ENCODE measurements around the gene VOPP1. TPM values are rescaled to one million over a fixed set of nuclear protein-coding genes. Genes with fewer than 3 reads are reported as not detected.

The VOPP1 gene
- polyA plus RNA-seq, 1 experiment: 88.4 TPM

DNA sequence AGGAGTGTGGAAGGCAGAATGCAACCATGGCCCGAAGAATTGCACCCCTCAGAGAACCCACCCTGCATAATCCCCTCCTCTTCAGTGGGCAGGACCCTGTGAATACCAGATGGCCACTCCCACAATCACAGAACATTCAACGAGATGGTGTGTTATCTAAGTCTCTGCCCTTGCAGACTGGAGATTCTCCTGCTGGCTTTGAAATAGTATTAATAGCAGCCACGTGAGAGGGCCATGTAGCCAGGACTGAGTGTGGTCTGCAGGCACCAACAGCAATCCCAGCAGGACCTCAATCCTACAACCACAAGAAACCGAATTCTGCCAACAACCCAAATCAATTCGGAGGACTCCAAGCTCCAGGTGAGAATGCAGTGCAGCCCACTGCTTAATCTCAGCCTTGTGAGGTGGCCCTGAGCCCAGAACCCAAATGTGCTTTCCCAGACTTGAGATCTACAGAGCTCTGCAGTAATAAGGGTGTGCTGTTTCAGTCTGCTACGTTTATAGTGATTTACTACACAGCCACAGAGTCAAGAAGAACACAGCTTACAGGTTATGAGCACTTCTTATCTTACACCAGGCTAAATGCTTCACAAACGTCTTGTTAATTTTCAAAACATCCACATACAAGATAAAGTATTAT is 72.1 kb downstream of the VOPP1 start:
- no peak for TF ChIP-seq CTCF (IDR thresholded peaks at IDR 0.05; ENCODE audit: low read depth, low read length)
- CTCF ChIA-PET: interaction anchor here (0.5 kb wide), 1 partner anchor 220 kb away, joined by 5 read pairs; no protein-coding TSS in a partner anchor

GRCh38 chr7:55499591-55499990 is 72.7 kb downstream of the VOPP1 start:
- CTCF ChIA-PET: interaction anchor here (0.5 kb wide), 1 partner anchor 219 kb away, joined by 5 read pairs; no protein-coding TSS in a partner anchor
- no peak for DNase-seq (ENCODE audit: low read depth, low spot score)
- no peaks in the 10 kb centered on the region for H3K27me3 ChIP-seq (ENCODE audit: control insufficient read depth, insufficient read depth, low read length)
- no peak overlapping the region for H3K4me3 ChIP-seq (ENCODE audit: low read depth, low read length)
- no peak for TF ChIP-seq CTCF (IDR thresholded peaks at IDR 0.05; ENCODE audit: low read depth, low read length)
- POLR2A ChIA-PET: no interaction called here
- no peak overlapping the region for H3K27ac ChIP-seq (ENCODE audit: low read depth, low read length)
- H3K9me3 ChIP-seq (ENCODE audit: control insufficient read depth, insufficient read depth, low read length): no peaks in the 10 kb centered on the region

More for the DNA sequence above, 72.1 kb downstream of the VOPP1 start:
- no peak overlapping the region for H3K27ac ChIP-seq (ENCODE audit: low read depth, low read length)
- no peak for DNase-seq (ENCODE audit: low read depth, low spot score)
- H3K27me3 ChIP-seq (ENCODE audit: control insufficient read depth, insufficient read depth, low read length): no peaks in the 10 kb centered on the region
- POLR2A ChIA-PET: no interaction called here
- H3K4me3 ChIP-seq (ENCODE audit: low read depth, low read length): no peak overlapping the region
- no peaks in the 10 kb centered on the region for H3K9me3 ChIP-seq (ENCODE audit: control insufficient read depth, insufficient read depth, low read length)

DNA sequence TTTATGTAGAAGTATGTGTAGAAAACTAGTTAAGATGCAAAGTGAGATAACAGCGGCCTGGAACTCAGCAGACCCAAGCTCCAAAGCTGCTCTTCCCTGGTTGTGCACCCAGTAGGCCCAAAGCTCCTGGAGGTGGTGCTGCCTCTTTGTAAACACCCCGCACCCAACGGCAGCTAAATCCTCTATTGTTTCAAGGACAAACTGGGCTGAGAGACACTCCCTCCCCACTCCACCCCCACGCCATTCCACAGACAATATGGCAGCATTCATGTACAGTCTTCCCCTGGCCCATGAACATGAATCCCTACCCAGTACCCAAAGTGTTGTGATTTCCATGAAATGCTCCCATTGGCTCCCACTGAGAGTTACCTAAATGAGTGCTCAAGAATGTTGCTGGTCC is 73.5 kb downstream of the VOPP1 start:
- POLR2A ChIA-PET: no interaction called here
- no peak overlapping the region for H3K27ac ChIP-seq (ENCODE audit: low read depth, low read length)
- H3K9me3 ChIP-seq (ENCODE audit: control insufficient read depth, insufficient read depth, low read length): no peaks in the 10 kb centered on the region
- no peak overlapping the region for H3K4me3 ChIP-seq (ENCODE audit: low read depth, low read length)
- no peak for TF ChIP-seq CTCF (IDR thresholded peaks at IDR 0.05; ENCODE audit: low read depth, low read length)
- CTCF ChIA-PET: no interaction called here
- no peaks in the 10 kb centered on the region for H3K27me3 ChIP-seq (ENCODE audit: control insufficient read depth, insufficient read depth, low read length)
- no peak for DNase-seq (ENCODE audit: low read depth, low spot score)

DNA sequence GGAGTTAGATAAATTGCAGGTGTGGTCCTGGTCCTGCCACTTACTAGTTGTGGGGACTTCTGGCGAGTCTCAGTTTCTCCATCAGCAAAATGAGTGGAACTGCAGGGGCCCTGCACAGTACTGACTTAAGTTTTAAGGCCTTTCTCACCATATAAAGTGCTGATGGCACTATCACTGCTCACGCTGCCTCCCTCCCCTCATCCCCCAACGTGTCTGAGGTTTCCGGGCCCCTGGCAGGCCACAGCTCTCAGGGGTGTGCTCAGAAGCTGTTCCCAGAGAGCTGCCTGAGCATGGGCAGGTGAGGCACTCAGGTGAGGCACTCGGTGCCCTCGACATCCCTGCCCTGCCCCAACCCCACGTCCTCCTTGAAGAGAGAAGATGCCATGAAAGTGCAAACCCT is 74.2 kb downstream of the VOPP1 start:
- CTCF ChIA-PET: no interaction called here
- POLR2A ChIA-PET: no interaction called here
- Histone ChIP-seq H3K27ac (ENCODE audit: low read depth, low read length) (no peak overlapping the region), H3K27me3 (ENCODE audit: control insufficient read depth, insufficient read depth, low read length) (no peaks in the 10 kb centered on the region), H3K4me3 (ENCODE audit: low read depth, low read length) (no peak overlapping the region), H3K9me3 (ENCODE audit: control insufficient read depth, insufficient read depth, low read length) (no peaks in the 10 kb centered on the region)
- TF ChIP-seq CTCF (IDR thresholded peaks at IDR 0.05; ENCODE audit: low read depth, low read length): no peak
- no peak for DNase-seq (ENCODE audit: low read depth, low spot score)

DNA sequence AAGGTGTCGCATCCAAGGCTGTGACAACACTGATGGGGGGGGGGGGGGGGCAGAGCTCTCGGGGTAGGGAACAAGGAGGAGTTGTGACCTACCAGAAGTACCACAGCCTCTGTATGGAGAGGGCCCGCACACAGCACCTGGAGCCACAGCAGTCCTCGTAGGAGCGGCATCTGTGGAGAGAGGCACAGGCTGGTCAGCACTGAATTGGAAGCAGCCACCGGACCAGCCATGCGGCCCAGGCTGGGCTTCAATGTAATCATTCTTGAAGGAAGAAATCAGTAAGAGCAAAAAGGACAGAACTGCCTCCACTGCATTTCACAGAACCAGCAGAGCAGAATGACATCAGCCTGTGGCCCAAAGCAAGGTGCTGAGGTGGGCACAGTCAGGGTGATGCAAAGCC is 74.8 kb downstream of the VOPP1 start:
- TF ChIP-seq CTCF (IDR thresholded peaks at IDR 0.05; ENCODE audit: low read depth, low read length): no peak

More for the DNA sequence above, 74.8 kb downstream of the VOPP1 start:
- no peak overlapping the region for H3K27ac ChIP-seq (ENCODE audit: low read depth, low read length)
- no peak overlapping the region for H3K4me3 ChIP-seq (ENCODE audit: low read depth, low read length)
- POLR2A ChIA-PET: no interaction called here
- H3K27me3 ChIP-seq (ENCODE audit: control insufficient read depth, insufficient read depth, low read length): no peaks in the 10 kb centered on the region
- CTCF ChIA-PET: interaction anchor here (0.5 kb wide), 1 partner anchor 786 kb away, joined by 4 read pairs; no protein-coding TSS in a partner anchor
- DNase-seq (ENCODE audit: low read depth, low spot score): no peak
- H3K9me3 ChIP-seq (ENCODE audit: control insufficient read depth, insufficient read depth, low read length): no peaks in the 10 kb centered on the region
